HG03175 (cell line): ENCODE data around the gene WDR73.

Experiments used
- ATAC-seq: cut with Tn5 transposase; IDR thresholded peaks from one replicate; pipeline ENCODE4 v1.9.1; 2021; ENCODE audit warnings: mild to moderate bottlenecking, moderate library complexity; ENCODE audit not compliant: unreplicated experiment

Gene WDR73

DNA sequence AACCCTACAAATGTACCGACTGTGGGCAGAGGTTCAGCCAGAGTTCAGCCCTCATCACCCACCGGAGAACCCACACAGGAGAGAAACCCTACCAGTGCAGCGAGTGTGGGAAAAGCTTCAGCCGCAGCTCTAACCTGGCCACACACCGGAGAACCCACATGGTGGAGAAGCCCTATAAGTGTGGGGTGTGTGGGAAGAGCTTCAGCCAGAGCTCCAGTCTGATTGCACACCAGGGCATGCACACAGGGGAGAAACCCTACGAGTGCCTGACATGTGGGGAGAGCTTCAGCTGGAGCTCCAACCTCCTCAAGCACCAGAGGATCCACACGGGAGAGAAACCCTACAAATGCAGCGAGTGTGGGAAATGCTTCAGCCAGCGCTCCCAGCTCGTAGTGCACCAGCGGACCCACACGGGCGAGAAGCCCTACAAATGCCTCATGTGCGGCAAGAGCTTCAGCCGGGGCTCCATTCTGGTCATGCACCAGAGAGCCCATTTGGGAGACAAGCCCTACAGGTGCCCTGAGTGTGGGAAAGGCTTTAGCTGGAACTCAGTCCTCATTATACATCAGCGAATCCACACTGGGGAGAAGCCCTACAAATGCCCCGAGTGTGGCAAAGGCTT, 32.6 kb downstream of the WDR73 start:
- no peak for ATAC-seq

DNA sequence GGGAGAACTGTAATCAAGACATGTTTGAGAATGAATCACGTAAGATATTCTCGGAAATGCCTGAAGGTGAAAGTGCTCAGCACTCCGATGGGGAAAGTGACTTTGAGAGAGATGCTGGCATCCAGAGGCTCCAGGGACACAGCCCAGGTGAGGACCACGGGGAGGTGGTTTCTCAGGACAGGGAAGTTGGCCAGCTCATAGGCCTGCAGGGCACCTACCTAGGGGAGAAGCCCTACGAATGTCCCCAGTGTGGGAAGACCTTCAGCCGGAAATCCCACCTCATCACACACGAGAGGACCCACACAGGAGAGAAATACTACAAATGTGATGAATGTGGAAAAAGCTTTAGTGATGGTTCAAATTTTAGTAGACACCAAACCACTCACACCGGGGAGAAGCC, 33.5 kb downstream of the WDR73 start:
- no peak for ATAC-seq

DNA sequence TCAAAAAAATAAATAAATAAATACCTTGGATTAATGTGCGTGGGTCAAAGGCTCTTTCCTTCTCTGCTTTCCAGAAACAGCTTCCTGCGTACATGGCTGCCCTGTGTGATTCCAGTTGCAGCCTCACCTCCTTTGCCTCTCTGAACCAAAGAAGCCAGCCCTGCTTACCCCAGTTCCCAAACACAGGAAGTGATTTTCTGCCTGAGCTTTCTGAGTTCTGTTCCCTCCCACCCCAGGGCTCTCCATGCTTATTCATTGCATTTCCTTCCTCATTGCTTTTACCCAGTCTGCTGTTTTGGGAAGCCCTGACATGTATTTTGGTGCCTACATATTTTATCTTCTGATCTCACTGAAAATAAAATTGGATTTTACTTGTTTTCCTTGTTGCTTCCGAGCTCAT, 37.8 kb downstream of the WDR73 start:
- ATAC-seq: no peak

DNA sequence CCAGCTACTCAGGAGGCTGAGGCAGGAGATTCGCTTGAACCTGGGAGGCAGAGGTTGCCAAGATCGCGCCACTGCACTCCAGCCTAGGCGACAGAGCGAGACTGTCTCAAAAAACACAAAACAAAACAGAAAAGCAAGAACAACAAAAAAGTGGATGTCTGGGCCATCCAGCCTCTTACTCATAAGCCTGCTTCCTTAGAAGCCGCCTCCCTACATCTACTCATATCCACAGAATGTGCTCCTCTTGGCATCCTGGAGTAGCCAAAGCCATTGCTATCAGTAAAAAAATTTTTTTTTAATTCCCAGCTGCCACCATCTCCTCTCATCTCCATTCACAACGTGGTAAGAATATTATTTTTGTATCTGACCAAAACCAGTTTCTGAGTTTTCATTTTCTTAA, 42.5 kb downstream of the WDR73 start:
- no peak for ATAC-seq

DNA sequence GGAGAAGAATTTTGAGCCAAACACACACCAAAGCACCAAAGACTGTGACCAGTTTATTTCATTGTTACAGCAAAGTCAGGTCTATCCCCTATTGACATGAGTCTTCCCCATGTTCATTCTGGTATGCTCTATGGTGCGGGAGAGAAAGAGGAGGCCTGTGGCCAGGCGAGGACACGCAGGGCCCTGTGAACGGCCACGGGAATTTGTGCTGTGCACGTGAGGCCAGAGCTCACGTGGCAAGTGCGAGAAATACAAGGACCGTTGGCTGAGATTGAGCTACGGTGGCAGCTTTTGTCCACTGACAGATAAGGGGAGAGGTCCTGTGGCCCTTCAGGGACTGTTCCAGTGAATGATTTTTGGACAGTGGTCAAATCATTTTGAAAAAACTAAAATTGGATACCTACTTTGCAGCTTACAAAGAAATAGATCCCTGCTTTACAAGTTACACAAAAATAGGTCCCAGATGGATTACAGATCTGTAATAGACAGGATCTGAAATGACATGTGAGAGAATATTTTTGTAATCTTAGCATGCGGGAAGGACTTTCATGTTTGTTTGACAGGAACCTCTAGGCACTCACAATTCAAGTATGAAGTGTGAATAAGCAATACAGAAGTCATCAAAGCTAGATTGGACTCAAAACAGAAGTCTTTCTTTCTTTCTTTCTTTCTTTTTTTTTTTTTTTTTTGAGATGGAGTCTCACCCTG, 44.1 kb downstream of the WDR73 start:
- no peak for ATAC-seq

DNA sequence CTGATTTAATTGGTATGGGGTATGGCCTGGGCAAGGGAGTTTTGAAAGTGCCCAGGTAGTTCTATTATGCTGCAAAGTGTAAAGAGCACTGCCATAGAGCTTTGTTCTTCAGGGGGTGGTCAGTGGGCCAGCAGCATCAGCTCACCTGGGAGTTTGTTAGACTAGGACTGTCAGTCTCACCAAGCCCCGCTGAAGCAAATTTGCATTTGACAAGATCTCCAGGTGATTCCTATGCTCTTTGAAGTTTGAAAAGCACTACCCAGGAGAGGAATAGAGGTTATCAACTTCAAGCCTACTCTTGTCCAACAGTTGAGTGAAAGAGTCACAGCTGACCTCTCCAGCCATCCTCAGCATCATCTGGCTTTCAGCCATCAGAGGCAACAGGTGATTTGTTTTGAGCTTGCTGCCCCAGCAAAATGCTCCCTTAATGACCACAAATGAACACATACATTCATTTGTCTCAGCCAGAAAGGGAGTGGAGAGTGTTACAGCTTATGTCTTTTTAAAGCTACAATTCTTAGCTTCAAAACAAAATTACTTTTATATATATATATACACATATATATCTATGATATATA, 45.3 kb downstream of the WDR73 start:
- ATAC-seq: no peak

DNA sequence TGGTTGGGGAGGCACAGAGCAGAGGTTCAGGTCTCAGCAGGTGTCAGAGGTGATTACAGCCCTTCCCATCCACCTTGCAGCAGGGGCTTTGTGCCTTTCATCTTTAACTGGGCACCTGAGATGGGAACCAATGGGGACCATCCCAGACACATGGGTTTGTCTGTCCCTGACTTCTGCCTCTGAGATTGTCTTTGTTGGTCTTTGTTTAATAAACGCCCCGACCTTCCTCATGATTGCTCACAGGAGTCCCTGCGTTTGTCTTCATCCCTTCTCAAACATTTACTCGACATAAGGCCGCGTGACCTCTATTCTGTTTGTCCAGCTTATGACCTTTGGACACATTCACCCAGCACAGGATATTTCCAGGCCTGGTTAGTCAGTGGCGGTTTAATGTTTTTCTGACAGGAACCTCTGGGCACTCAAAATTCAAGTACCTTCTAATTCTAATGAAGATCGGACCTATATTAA, 47.4 kb downstream of the WDR73 start:
- ATAC-seq: no peak

DNA sequence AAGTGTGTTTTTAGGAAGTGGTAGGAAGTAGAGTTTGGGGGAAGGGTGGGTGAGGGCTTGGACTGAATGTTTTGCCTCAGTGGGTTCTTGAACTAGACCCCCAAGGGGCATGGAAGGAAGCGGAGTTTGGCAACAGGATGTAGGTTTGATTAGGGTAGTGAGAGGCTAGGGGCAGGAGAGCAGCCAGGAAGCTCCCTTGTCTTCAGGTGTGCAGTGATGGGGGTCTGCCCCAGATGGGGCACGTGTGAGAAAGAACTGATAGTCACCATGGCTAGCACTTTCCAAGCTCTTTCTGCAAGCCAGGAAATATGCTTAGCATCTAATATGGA, 48.6 kb downstream of the WDR73 start:
- ATAC-seq: no peak

DNA sequence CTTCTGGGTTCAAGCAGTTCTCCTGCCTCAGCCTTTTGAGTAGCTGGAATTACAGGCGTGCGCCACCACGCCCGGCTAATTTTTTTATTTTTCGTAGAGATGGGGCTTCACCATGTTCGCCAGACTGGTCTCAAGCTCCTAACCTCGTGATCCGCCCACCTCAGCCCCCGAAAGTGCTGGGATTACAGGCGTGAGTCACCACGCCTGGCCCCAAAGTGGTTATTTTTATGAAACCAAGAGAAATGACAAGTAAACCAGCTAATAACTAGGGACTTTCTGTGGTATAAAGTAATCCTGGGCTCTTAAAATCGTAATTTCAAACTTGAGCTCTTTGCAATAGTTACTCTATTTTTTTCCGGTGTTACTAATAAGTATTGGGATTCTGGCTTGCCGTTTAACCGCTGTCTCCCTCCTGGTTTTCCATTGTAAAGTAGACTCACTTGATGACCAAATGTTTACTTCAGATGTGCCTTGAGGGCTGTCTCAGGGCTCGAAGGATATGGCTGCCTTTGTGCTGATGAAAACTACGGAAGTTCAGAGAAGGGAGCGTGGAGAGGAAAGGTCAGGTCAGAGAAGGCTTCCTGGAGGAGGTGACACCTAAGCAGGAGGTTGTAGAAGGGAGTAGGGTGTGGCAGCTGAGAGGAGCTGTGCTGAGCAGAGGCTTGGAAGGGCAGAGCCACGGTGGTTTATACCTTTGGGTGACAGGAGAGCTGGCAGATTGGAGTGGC, 49.1 kb downstream of the WDR73 start:
- no peak for ATAC-seq

DNA sequence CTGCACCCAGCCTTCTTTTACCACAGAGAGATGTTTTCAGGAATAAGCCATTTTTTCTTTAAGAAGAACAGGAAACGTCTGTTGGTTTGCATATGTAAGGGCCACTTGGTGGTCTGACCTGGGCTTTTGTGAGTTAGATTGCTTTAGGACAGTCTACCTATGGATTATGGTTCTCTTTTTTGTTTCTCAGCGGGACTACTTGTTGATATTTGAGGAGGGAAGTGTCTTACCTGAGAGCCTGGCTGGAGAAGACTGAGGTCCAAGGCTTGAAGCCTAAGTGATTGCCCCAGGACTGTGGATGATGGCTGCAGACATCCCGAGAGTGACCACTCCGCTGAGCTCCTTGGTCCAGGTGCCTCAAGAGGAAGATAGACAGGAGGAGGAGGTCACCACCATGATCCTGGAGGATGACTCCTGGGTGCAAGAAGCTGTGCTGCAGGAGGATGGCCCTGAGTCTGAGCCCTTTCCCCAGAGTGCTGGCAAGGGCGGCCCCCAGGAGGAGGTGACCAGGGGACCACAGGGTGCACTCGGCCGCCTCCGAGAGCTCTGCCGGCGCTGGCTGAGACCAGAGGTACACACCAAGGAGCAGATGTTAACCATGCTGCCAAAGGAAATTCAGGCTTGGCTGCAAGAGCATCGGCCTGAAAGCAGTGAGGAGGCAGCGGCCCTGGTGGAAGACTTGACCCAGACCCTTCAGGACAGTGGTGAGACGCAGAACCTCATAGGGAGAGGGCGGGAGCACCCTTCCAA, 50.3 kb downstream of the WDR73 start:
- no peak for ATAC-seq

DNA sequence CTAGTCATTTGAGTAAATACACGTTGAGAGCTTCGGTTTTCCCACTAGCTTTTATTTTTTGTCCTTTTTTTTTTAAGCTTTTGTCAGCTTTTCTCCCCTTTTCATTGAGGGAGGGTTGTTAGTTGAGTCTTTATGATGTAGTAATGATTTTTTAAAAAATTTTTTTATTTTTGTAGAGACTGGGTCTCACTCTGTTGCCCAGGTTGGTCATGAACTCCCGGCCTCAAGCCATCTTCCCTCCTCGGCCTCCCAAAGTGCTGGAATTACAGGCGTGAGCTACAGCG, 52.6 kb downstream of the WDR73 start:
- ATAC-seq: no peak

DNA sequence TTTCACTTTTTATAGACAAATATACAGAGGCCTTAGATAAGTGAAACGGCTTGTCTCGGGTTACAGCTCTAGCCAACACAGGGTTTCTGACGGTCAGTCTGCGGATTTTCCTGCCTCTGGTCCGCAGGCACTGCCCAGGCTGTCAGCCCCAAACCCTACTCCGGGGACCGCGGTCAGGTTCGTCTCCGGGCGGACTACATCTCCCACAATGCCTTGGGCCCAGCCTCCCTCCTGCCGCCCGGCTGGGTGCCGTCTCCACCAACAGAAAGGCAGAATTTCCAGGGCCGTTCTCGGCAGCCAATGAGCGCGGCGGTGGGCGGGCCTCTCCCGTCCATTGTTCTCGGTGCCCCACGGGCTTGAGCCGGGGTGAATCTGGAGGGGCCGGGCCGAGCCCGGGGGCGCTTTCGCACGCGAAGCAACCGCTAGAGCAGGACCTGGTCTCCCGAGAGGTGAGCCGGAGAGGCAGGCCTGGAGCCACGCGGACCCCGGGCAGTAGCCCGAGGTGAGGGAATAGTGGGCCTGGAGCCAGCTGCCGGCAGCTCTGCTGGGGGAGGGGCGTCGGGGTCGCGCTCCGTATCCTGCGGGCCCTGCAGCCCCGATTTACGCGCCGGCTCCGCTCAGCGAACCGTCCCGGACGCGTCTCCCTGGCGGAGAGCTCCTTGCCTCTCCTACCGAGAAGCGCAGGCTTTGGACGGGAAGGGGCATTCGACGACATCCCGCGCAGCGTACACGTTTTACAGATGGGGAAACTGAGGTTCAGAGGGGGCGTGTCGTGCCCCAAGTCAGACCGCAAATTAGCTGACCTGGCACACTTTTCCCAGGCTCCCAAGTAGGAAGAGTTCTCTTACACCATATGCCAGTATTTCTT, 53.2 kb downstream of the WDR73 start, which contains the start of gene ZSCAN2:
ZSCAN2 (plus strand) TSS at position 323 of the 868 bp plus-strand sequence. CDS start 2,919 bp downstream, outside the sequence.
- peak; percentile 97 for ATAC-seq

DNA sequence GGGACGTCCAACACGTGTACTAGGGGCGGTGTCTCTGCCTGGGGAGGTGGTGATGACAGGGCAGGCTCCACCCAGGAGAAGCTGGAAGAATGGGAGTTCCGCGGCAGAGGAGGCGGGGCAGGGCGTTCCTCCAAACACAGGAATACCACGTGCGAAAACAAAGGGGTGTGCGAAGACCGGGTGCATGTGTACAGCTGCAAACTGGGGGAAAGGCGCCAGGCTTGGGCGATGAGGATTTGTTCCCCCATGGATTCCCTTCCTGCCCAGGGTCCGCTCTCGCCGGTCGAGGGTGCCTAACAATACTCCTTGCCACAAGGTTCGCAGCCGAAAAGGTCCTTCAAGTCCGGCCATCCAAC, 53.8 kb downstream of the WDR73 start:
- ATAC-seq: peak; percentile 13

DNA sequence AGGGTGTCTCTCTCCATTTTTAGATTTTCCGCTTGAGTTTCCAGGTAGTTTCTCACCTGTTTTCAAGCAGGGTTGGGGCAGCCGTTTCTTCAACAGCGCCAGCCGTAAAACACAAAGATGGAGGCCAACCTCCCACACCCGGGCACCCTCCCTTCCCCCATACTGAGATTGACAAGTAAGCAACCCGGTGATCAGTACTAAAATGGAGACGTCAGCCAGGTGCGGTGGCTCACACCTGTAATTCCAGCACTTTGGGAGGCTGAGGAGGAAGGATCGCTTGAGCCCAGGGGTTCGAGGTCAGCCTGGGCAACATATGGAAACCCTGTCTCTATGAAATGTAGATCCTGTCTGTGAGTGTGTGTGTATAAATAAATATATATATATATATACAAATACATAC, 54.2 kb downstream of the WDR73 start:
- ATAC-seq: no peak

DNA sequence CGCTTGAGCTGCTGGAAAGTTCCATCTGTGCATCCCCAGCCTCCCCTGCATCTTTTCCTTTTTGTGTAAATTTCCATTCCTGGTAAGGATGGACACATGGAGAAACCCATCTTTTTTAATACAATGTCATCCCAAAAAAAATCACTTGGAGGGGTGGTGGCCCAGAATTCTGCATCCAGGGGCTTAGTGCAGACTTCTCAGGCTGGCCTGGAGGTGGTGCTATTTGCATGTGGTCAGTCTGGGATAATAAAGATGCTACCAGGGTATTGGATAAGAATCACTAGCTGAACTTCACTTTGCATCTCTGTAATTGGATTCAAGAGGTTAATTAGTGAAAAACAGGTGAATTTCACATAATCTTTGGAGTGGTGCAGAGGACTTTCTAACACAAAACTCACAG, 55.1 kb downstream of the WDR73 start:
- no peak for ATAC-seq

DNA sequence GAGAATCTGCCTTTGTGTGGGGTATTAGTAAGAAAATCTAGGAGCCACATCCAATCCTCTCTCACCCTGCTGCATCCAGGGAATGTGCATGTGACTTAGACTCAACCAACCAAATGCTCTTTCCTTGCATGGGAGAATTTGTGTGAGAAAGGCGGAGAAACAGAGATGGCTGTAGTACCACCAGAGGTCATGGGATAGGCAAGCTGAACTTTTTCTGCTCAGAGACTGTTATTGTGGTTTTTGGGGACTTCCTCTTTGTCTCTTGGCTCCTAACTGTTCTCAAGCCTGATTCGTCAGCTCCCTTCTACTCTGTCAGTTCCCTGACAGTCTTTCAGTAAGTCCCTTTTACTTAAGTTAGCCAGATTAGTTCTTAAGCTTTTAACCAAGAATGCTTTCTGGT, 55.8 kb downstream of the WDR73 start:
- peak; percentile 39 for ATAC-seq

DNA sequence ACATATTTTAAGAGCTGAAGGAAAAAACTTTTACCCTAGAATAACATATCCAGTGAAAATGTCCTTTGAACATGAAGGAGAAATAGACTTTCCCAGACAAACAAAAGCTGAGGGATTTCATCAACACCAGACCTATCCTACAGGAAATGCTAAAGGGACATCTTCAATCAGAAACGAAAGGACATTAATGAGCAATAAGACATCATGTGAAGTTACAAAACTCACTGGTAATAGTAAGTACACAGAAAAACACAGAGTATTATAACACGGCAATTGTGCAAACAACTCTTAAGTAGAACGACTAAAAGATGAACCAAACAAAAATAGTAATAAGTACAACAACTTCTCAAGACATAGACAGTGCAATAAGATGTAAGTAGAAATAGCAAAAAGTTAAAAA, 56.8 kb downstream of the WDR73 start:
- no peak for ATAC-seq

DNA sequence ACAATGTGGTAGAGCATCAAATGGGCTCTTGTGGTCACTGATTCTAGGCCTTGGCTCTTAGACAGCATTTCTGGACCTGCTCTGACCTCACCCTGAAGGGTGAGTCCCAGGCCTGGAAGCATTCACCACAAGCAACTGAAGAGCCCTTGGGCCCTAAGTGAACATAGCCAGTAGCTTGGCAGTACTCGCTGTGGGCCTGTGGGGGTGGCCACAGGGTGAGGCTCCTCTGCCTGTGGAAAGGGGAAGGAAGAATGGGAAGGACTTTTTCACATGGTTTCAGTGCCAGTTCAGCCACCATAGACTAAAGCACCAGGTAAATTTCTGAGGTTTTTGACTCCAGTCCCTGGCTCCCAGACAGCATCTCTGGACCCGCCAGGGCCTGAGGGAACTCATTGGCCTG, 58.4 kb downstream of the WDR73 start:
- ATAC-seq: no peak

DNA sequence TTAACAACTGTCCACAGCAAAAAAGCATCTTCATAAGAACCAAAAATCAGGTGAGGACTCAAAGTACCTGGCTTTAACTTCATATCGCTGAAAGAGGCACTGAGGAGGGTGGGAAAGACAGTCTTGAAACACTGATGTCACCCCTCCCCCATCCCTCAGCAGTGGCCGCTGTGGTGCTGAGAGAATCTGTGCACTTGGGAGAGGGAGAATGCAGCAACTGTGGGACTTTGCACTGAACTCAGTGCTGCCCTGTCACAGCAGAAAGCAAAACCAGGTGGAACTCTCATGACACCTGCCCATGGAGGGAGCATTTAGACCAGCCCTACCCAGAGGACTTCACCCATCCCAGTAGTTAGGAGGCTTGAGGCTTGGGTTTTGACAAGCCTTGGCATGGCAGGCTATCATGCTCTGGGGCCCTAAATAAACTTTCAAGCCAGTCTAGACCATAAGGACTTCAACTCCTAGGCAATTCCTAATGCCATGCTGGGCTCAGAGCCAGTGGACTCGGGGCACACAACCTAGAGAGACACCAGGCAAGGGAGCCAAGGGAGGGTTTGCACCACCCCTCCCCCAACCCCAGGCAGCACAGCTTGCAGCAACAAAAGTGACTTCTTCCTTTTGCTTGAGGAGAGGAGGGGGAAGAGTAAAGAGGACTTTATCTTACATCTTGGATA, 59.3 kb downstream of the WDR73 start:
- no peak for ATAC-seq

DNA sequence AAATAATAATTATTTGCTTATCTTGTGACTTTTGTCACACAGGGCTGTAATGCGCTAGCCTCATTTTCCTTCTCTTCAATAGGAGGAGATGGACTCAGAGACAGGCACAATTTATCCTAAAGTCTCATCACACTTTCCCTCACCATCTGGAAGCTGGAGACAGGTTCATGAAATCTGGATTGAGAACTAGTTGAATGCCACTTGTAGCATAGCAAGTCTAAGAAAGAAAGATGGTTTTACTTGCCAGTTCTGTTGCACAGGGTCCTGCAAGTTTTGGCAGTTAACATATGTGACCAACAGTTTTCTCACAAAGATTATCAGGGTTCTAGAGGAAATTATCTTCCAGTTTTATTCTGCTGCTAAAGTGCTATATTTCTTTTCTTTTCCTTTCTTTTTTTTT, 62.3 kb downstream of the WDR73 start:
- no peak for ATAC-seq
